GM10847 (cell line): ENCODE results near the gene GRIA1.

ENCODE experiments used
- POLR2A ChIP-seq: IDR thresholded peaks from 2 replicates; pipeline ENCODE4 v1.6.1; 2011; ENCODE audit not compliant: insufficient read length; ENCODE audit errors: extremely low read depth

The GRIA1 gene

DNA sequence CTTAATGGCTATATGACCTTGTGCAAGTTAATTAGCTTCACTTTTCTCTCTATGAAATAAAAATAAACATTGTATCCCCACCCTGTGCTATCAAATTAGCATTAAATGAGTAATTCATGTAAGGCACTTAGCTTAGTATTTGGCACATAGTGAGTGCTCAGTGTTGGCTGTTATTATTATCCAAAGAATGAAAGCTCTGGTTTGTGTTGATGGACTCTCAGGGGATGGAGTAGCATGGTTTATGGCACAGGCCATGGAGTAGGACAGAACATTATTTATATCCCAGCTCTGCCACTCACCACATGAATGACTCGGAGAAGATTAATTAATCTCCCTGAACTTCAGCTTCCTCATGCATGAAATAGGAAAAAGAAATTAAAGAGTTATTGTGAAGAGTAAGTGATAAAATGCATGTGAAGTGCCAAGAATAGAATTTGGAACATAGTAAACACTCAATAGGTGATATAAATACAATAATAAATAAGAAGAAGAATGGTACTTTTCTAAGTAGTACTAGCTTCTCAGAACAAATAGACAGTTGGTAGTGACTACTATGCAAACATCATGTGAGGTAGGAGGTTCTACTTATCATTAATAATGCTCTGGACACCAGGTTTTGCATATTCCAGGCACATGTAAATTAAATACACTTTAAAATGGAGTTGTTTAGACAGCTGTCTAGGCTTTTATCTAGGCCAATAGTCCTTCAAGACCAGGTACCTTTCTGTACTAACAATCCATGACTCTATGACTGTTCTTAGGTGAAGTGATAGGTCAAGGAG is 146.4 kb downstream of the GRIA1 start:
- no peak for TF ChIP-seq POLR2A

DNA sequence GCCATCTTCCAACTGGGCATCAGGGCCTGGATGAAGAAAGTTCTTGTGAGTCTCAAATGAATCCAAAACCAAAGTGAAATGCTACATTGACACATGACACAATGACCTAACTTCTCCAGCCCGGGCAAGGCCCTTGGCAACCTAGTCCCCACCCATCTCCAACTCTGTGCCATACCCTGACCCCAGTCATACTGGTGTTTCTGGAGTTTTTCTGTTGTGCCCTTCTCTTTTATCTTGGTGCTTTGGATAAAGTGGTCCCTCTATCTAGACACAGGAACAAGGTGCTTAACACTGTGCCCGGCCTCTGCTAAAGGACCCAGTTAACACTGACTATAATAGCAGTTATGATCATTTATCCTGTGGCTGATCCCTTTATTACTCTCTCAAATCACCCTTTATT is 149.8 kb downstream of the GRIA1 start:
- no peak for TF ChIP-seq POLR2A

DNA sequence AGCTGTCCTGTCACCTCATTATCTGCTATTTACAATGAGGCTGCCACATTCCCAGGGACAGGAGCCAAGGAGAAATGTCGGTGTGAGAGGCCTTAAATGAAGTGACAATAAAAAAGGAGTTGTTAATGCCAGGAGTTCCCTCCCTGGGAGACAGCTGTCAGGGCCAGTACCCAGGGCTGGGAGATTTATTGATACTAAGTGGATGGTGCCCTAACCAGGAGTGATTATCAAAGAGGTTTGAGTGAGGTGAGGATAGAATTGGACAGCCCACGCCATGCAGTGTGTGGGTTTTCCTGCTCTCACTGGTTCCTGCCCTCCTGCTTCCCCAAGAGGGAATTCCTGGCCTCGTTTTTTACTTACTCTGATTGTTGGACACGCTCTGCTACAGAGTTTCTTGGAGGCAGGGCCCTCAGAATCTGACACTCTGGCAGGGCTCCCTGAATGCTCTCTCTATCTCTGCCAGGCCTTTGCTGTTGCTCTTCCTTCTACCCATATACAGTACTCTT is 150.8 kb downstream of the GRIA1 start:
- no peak for TF ChIP-seq POLR2A

DNA sequence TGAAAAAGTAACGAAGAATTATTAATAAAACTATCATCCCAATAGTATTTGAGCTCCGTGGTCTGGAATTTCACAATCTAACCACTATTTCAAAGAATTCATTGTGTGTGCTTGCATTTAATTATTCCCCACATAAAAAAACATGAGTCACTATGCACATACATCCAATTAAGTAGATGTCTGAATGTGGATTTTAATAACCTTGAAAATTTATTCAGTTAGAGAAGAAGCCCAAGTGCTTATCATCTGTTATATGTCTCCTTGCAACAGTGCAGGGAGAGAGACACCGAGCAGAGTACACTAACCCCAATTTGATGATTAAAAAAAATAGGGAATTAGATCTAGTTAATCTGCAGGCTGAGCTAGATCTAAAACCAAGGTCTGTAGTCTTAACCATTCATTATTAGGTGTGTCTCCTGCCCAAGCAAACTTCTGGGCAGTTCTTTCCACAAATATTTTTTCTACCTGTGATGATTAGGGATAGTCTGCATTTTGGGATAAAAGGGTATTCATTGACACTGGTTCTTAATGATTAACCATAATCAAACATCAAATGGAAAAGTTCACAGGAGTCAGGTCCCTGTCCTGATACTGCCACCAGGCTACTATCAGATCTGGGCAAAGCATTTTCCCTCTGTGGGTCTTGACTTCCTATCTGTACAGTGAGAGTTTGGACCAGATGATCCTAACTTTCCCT is 164.2 kb downstream of the GRIA1 start:
- TF ChIP-seq POLR2A: no peak

DNA sequence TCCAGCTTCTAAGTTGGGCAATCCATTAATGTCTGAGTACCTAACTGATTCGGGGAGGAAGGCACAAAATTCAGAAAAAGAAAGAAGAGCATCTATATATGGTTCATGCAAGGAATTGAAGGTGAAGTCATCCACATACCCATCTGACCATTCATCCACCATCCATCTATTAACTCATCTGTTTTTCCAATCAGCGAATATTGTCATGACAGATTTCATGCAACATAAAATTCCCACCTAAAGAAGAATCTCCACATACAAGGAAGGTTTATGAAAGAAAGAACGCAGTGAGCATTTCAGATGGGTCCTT is 164.7 kb downstream of the GRIA1 start:
- TF ChIP-seq POLR2A: no peak

DNA sequence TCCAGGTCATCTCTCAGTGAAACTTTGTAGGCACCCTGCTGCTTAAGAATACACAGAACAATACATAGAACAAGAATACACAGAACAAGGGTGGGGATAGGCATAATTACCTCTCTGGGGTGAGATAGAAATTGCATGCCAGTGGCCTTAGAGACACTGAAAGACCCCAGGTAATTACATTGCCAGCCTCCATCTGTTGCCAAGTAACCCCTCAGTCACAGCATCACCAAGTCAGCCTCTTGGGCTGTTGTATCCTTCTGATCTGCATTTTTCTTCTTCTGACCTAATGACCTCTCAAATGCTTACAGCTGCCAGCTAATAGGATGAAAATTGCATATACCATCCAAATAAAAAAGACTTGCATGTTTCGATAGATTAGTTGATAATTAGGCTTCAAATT is 167.7 kb downstream of the GRIA1 start:
- no peak for TF ChIP-seq POLR2A

DNA sequence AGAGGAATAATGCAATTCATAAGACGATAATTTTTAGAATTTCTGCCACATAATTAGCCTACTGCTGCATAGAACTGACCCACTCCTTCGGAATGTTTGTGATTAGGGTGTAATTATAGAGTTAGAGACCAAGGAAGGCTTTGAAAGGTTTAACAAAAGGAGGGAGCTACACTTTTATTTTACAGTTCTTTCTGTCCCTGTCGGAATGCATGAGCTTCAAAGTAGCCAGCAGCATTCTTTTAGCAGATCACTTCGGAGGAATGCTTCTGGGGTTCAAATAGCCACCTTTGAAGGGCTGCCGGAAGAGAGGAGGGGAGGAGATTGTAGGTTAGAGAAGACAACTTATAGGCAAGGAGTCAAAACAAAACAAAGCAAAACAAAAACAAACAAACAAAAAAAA is 168.1 kb downstream of the GRIA1 start:
- no peak for TF ChIP-seq POLR2A

DNA sequence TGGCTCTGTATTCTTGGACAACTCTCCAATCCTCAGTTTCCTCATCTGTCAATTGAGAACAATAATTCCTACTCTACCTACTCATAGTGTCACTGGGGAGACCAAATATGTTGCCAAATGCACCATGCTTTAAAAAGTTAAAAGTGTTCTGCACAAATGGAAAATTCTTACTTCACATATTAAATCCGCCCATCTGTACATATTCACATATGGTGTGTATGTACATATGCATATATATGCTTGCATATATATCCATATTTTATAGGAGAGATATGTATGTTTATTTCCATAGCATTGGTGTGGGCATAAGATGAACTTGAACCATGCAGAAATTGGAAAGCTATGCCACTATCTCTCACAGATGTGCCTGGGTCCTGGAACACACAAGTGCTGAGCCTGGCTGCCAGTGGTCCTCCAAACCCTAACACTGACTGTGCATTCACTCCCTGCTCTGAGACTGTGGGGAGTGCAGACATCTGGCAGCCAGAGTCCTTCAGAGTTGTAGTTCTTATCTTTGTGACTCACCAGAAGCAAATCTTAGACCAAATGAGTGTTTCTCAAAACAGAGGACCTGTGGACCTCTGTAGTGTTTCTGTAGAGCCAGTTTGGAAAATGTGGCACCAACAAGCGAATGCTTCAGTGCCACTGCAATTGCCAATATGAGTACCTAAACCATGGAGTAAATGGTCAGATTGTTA is 168.7 kb downstream of the GRIA1 start:
- TF ChIP-seq POLR2A: no peak

DNA sequence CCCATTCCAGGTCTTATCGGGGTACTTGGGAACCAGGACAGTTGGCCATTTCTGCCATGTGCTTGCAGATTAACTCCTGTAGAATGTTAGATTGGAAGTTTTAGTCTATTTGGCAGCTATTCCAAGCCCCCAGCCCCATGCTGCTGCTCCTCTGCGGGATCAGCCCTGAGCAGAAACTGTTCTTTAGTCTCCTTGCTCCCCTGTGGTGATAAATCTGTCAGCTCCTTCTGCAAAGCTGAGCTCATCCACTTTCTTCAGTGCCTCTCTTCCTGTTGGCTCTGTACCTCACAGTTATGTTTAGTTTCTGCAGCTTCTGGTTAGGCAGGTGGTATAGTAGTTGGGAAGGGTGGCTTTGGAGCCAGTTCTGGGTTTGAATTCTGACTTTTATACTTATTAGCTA is 170.4 kb downstream of the GRIA1 start:
- no peak for TF ChIP-seq POLR2A

DNA sequence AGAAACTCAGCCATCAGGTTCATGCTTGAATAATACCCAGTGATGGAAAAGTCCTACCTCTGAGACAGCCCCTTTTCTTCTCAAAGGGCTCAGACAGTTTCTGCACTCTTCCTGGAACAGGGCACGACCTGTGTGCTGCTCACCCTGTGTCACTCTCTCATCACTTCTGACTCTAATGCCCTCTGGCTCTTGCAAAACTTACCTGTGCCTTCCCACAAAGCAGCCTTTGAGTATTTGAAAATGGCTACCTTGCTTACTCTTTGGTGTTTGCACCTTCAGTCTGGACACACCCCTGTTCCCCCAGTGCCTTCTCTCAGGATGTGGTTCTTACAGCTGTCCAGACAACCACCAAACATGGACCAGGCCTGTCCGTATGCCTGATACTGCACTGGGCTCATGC is 171.4 kb downstream of the GRIA1 start:
- TF ChIP-seq POLR2A: no peak

DNA sequence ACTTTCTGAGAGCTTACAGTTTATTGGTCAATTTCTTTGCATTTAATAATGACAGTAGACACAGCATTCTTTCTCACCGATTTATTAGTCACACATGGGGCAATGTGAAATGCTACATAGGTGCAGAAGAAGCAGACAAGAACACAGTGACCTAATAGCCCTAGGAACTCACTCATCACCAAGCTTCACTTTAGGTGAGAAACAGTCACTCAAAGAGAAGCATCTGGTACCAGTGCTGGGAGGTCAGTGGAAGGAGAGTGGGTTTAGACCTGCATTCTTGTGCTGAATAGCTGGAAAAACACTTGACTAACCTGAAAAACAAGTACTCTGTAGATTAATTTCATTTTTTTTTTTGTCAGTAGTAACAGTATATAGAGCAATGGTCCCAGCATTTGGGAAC is 179.6 kb downstream of the GRIA1 start:
- TF ChIP-seq POLR2A: no peak

DNA sequence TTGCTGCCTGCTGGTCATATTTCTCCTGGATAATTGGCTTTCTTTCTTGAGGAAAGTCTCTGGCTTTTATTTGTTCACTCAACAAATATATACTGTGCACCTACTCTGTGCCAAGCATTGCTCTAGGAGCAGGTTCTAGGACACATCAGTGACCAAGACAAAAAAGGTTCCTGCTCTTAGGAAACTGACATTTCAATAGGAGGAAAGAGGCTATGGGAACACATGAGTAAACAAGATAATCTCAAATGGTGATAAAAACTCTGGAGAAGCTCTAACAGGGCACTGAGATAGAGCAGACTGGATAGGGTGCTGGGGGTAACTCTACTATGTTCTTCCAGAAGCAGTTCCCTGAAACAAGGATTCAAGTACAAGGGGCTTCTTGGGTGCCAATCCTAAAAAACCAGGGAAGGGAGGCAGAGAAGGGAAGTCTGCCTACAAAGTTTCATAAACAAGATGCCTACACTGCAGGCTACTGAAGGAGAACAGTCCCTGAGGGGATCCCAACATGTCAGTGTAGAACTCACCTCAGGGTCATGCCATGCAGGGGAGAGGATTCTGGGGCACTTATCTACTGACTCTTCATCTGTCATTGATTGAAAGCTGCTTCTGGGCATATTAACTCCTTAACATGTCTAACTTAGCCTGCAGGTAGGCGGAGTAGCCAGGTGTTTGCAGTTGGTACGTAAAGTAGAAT is 181.3 kb downstream of the GRIA1 start:
- no peak for TF ChIP-seq POLR2A

DNA sequence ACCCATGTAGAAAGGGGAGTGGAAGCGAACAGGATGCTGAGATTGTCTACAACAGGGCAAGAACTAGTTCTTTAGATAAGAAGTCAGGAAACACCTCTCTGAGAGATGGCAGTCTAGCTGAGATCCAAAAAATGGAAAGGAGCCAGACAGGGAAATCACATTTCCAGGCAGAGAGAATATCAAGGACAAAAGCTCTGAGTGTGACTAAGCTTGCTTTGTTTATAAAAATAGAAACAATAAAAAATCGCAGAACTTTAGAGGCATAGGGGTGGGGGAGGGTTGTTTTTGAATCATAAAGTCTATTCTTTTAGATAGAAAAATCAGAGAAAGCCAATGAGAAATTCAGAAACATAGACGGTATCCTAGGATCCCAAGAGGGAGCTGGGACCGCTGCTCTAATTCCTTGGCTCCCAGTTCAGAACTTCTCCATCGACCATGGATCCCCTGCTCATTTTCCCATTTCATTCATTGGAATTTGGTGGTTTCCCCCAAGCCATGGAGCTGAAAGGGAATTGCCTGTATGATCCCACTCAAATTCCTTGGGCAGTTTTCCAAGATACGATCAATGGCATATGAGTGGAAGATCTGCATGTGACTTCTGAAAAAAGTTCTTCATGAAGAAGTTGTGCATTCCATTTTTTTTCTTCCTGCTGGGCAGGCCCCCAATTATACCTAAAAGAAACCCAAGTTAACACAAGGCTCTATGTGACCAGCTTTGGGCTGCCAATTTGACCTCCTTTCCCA is 182.0 kb downstream of the GRIA1 start:
- TF ChIP-seq POLR2A: no peak

DNA sequence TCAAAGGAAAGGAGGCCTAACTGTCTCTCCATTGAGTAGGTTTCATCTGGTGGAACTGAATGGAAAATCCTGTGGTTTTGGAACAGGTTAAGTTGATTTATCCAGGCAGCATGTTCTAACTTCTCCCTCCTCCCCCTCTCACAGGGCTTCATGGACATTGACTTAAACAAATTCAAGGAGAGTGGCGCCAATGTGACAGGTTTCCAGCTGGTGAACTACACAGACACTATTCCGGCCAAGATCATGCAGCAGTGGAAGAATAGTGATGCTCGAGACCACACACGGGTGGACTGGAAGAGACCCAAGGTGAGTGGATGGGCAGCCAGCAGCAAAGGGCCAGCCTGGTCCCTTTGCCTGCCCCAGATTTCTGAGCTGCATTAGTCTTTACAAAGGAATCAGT is 183.9 kb downstream of the GRIA1 start:
- TF ChIP-seq POLR2A: no peak

DNA sequence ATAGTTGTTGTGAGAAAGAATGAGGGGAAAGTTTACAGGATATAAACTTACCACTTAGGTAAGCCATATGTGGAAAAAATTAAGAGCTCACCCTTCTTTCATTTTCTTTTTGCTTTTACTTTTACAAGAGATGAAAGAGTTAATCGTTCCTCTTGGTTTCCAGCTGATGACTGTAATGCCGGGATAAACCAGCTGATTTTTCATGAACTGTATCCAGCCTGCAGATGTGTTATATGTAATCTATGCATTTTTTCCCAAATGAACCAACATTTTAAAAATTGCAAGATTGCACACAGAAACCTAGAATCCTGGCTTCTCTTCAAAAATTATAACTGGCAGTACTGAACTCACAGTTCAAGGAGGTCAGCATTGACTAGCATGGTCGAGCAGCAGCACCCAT is 185.9 kb downstream of the GRIA1 start:
- TF ChIP-seq POLR2A: no peak
